Cardiac muscle cell (in vitro differentiated cells and primary cell): ENCODE data around the gene ZNF462. TPM values are rescaled to one million over a fixed set of nuclear protein-coding genes. Genes with fewer than 3 reads are reported as not detected.

Experiments used
- DNase-seq, 2 donors: peaks; one replicate each; pipeline versions ENCODE4 v3.0.0 to v3.0.0-alpha.2; 2010 to 2017; ENCODE audit warnings: low read depth in 1 of 2, low spot score in 1 of 2
- H3K27ac ChIP-seq: fragments of 200-600 bp; sonication (generic); 2 replicates; pipeline ENCODE4 v1.5.1; 2016
- H3K27me3 ChIP-seq: fragments of 200-600 bp; sonication (generic); 2 replicates; pipeline ENCODE4 v1.6.0; 2016; ENCODE audit warnings: control low read depth
- H3K36me3 ChIP-seq: fragments of 200-600 bp; sonication (generic); 2 replicates; pipeline ENCODE4 v1.5.1; 2016; ENCODE audit warnings: control low read depth
- H3K4me1 ChIP-seq: fragments of 200-600 bp; sonication (generic); 2 replicates; pipeline ENCODE4 v1.8.1; 2017; ENCODE audit warnings: low read depth, mild to moderate bottlenecking, mixed run types
- H3K4me3 ChIP-seq: fragments of 200-600 bp; sonication (generic); 2 replicates; pipeline ENCODE4 v1.5.1; 2016; ENCODE audit warnings: mild to moderate bottlenecking
- H3K9me3 ChIP-seq: fragments of 200-600 bp; sonication (generic); 2 replicates; pipeline ENCODE4 v1.5.1; 2017; ENCODE audit warnings: low read depth, mild to moderate bottlenecking, control low read depth
- polyA plus RNA-seq: library from polyadenylated mRNA; unstranded; fragments of >200 nt; fragmentation: Nextera tagmentation; extraction: Ambion mirVana; gene quantifications from 2 replicates; pipeline ENCODE4 v1.2.1, GENCODE V29; 2016
- total RNA-seq: library from RNA; depleted of rRNA; stranded (reverse); fragments of >200 nt; gene quantifications from 2 replicates; pipeline ENCODE4 v1.2.3, GENCODE V29; 2016
- TF ChIP-seq, protein P1 (sequence below): IDR thresholded peaks from 2 replicates; pipeline ENCODE4 v1.5.1; 2012; ENCODE audit warnings: low read depth, mild to moderate bottlenecking, low read length

The ZNF462 gene
- total and polyA plus RNA-seq, 2 experiments from 2014 or later = 12.7 to 36.8 TPM

DNA sequence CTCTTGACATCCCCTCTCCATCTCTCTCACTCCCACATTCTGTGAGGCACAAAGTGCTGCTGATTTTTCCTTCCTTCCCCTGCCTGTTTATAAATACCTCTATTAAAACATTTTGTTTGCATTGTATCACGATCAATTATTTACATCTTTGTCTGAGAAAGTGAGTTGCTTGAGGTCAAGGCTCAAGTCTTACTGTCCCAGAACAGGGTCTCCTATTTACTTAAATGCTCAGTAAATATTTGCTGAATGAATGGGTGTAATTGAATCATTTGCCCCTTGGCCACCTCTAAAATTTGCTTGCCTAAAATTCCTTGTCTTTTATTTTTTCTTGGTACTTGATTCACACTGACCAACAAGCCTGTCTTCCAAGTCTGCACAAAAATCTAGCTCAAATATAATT lies 103.5 kb downstream of the ZNF462 start:
- Histone ChIP-seq H3K9me3 (no peaks in the 10 kb centered on the region), H3K4me3 (no peak overlapping the region), H3K27ac (no peak overlapping the region), H3K27me3 (no peaks in the 10 kb centered on the region), H3K4me1 (peaks cover 37% of the 10 kb centered on the region), H3K36me3 (peaks cover 4% of the 10 kb centered on the region)
- TF ChIP-seq, protein P1, sequence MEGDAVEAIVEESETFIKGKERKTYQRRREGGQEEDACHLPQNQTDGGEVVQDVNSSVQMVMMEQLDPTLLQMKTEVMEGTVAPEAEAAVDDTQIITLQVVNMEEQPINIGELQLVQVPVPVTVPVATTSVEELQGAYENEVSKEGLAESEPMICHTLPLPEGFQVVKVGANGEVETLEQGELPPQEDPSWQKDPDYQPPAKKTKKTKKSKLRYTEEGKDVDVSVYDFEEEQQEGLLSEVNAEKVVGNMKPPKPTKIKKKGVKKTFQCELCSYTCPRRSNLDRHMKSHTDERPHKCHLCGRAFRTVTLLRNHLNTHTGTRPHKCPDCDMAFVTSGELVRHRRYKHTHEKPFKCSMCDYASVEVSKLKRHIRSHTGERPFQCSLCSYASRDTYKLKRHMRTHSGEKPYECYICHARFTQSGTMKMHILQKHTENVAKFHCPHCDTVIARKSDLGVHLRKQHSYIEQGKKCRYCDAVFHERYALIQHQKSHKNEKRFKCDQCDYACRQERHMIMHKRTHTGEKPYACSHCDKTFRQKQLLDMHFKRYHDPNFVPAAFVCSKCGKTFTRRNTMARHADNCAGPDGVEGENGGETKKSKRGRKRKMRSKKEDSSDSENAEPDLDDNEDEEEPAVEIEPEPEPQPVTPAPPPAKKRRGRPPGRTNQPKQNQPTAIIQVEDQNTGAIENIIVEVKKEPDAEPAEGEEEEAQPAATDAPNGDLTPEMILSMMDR = no peak
- no peak for DNase-seq

DNA sequence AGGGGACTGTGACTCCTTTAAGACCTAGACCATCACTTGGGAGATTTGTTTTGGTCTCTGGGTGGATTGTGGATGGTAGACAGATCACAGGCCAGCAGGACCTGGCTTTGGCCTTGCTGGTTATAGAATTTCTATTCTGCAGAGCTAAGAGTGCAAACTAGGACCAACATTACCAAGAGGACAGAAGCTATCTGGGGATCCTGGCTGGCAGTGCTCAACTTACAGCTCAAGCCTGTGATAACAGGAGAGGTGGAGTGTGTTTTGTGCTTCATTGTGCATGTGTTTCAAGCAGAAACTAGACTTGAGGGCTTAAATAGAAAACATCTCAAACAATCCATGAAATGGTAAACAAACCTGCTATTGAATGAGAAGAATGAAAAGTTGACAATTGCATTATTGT lies 106.7 kb downstream of the ZNF462 start:
- Histone ChIP-seq H3K27ac (peak overlapping the region; percentile 45), H3K4me1 (peaks cover 25% of the 10 kb centered on the region), H3K4me3 (no peak overlapping the region), H3K36me3 (peaks cover 30% of the 10 kb centered on the region), H3K9me3 (no peaks in the 10 kb centered on the region), H3K27me3 (no peaks in the 10 kb centered on the region)
- peak in 1 of 2 donors; percentile 31 for DNase-seq
- TF ChIP-seq, protein P1 = no peak

DNA sequence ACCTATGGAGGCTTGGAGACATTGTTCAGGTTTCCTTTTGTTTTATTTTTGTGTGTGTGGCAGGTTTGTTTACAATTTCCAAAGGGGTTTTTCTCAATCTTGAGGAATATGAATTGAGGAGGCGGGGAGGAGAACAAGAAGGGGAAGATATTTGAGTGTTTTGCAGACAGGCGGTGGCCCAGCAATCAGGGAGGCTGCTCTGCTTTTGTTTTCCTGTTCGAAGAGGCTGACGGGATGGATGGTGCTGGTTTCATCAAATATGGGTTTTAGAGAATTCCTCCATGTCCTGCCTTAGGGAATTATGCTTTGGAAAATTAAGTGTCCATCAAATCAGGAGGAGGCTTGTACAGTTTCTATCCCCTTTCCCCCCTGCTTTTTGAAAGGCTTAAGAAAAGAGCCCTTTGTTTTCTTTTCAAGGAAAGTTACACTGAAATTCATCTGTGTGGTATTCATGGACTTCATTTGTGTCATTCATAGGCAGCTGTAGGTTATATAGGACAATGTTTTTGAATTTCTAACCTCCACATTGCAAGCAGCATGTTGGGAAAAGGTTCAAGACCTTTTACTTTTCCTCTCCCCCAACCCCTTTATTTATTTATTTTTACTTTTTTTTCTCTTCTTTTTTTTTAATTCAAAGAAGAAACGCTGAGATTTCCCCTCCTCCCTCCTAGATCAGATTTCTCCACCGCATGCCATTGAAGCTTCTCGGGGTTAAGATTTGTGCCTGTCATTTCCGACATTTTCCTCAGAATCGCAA lies 107.4 kb downstream of the ZNF462 start:
- TF ChIP-seq, protein P1 = no peak
- no peak overlapping the region for H3K27ac ChIP-seq
- H3K4me1 ChIP-seq = peaks cover 25% of the 10 kb centered on the region
- no peaks in the 10 kb centered on the region for H3K9me3 ChIP-seq
- DNase-seq = no peak
- peaks cover 33% of the 10 kb centered on the region for H3K36me3 ChIP-seq
- H3K27me3 ChIP-seq = no peaks in the 10 kb centered on the region
- H3K4me3 ChIP-seq = no peak overlapping the region

DNA sequence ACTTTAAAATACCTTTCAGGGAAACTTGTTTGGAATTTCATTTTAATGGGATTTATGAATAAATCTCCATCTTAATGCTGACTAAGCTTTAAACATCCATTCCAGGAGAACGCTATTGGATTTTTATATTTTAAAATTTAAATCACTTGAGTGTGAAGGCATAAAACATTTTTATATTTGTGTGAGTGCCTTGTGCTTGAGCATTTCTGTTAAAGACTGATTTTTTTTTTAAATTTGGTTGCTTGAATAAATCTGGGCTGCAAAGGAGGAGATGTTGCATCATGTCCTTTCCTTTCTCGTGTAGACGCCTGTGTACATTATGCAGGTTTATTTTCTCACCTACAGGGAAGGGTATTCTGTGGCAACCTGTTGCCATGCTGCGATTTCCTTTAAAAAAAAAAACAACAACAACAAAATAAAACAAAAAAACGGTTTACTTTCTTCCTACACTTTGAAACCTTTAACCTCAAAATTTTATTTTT lies 108.1 kb downstream of the ZNF462 start:
- no peak overlapping the region for H3K4me3 ChIP-seq
- TF ChIP-seq, protein P1 = no peak
- DNase-seq = no peak
- H3K36me3 ChIP-seq = peaks cover 38% of the 10 kb centered on the region
- no peaks in the 10 kb centered on the region for H3K27me3 ChIP-seq
- H3K9me3 ChIP-seq = no peaks in the 10 kb centered on the region
- H3K4me1 ChIP-seq = peaks cover 25% of the 10 kb centered on the region
- H3K27ac ChIP-seq = no peak overlapping the region

DNA sequence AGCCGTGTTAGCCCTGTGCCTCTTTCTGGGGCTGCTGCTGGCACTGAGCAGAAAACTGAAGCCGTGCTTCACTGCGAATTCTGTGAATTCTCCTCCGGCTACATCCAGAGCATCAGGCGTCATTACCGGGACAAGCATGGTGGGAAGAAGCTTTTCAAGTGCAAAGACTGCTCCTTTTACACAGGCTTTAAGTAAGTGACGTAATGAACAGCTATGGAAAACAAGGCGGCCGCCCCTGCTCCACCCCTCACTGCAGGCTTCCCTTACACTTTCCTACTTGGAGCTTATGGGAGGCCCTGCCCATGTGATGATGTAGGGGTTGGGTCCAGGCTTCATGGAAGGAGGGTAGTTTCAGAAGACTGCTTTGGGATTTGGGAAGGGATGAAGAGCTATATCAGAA lies 109.1 kb downstream of the ZNF462 start:
- DNase-seq = no peak
- TF ChIP-seq, protein P1 = no peak
- Histone ChIP-seq H3K27ac (no peak overlapping the region), H3K27me3 (no peaks in the 10 kb centered on the region), H3K4me3 (no peak overlapping the region), H3K36me3 (peaks cover 46% of the 10 kb centered on the region), H3K9me3 (no peaks in the 10 kb centered on the region), H3K4me1 (peaks cover 25% of the 10 kb centered on the region)
